ENCODE results near the gene EML6.

GRCh38 chr2:54801352-54801751, 77.9 kb downstream of the EML6 start:
- TF ChIP-seq MAX (IDR thresholded peaks at IDR 0.05) (no peak), CEBPB (IDR thresholded peaks at IDR 0.05; ENCODE audit: low read depth) (no peak), CTCF (IDR thresholded peaks at IDR 0.05 in 2 of 3, conservative IDR thresholded peaks at IDR 0.05 in 1 of 3; ENCODE audit: borderline replicate concordance in 1 of 3, insufficient read depth in 1 of 3, low read depth in 2 of 3, low read length in 2 of 3) (no peak), EZH2 (IDR thresholded peaks at IDR 0.05) (no peak), SIN3A (IDR thresholded peaks at IDR 0.05; ENCODE audit: low read depth) (no peak), POLR2A (IDR thresholded peaks at IDR 0.05; ENCODE audit: borderline replicate concordance, extremely low read depth, insufficient read depth, insufficient read length) (no peak), POLR2AphosphoS5 (IDR thresholded peaks at IDR 0.05; ENCODE audit: low read depth, low read length) (no peak), SRF (IDR thresholded peaks at IDR 0.05; ENCODE audit: low read depth) (no peak)

All from HCT116 (cell line).